Esophagus squamous epithelium (tissue), 5 donors: ENCODE results near the gene RBL1. TPM values are rescaled to one million over a fixed set of nuclear protein-coding genes. Genes with fewer than 3 reads are reported as not detected.
A peak's percentile ranks its signal among the peaks of the same experiment; 100 is the strongest.
"Not testable (repeated sequence)": the region's sequence is repeated elsewhere in the genome, so short reads cannot be mapped to it uniquely, and the experiment has no call there.

Experiments used
- DNase-seq: peaks from one replicate; lab custom pipeline; 2025; lab: John Stamatoyannopoulos, UW
- H3K27ac ChIP-seq, 4 donors: fragments of 200-600 bp; sonication (generic); one replicate each; pipeline ENCODE4 v1.5.1; 2016 to 2019; ENCODE audit warnings: mild to moderate bottlenecking in 1 of 4
- H3K27me3 ChIP-seq, 4 donors: fragments of 200-600 bp; sonication (generic); 1 replicate in 3 of 4; 2 replicates in 1 of 4; pipeline versions ENCODE4 v1.5.1 to v1.6.0; 2017 to 2021; ENCODE audit warnings: antibody characterized with exemption in 1 of 4
- H3K36me3 ChIP-seq, 3 donors: fragments of 200-600 bp; sonication (generic); one replicate each; pipeline ENCODE4 v1.5.1; 2016 to 2019
- H3K4me1 ChIP-seq, 3 donors: fragments of 200-600 bp; sonication (generic); one replicate each; pipeline ENCODE4 v1.5.1; 2017 to 2019
- H3K4me3 ChIP-seq, 4 donors: fragments of 200-600 bp; sonication (generic); 1 replicate in 3 of 4; 2 replicates in 1 of 4; pipeline ENCODE4 v1.5.1; 2016 to 2019; ENCODE audit warnings: mild to moderate bottlenecking in 2 of 4, moderate library complexity in 1 of 4
- H3K9me3 ChIP-seq, 3 donors: fragments of 200-600 bp; sonication (generic); one replicate each; pipeline ENCODE4 v1.5.1; 2016 to 2019
- POLR2A ChIP-seq, 4 donors: fragments of 450-650 bp; IDR thresholded peaks; one replicate each; pipeline ENCODE4 v1.6.1; 2017; ENCODE audit warnings: antibody characterized with exemption in 4 of 4, mild to moderate bottlenecking in 4 of 4, moderate library complexity in 3 of 4
- WGBS, 2 donors: methylation state at CpG; one replicate each; pipeline ENCODE4 v1.1.5; 2018; 5-methylcytosine and 5-hydroxymethylcytosine counted together
- intact Hi-C: fragments of 100-400 bp; cut with DNase I; formaldehyde crosslinking; loops from one replicate; pipeline ENCODE4 v1.15.0; 2022
- total RNA-seq, 4 donors: library from RNA; depleted of rRNA; stranded (reverse); fragments of >200 nt; gene quantifications; one replicate each; pipeline ENCODE4 v1.1.0, GENCODE V29; 2016
- TF ChIP-seq, protein P1 (sequence below), 6 experiments: fragments of 450-650 bp in 4 of 6; fragments of 200-600 bp in 2 of 6; sonication (generic) in 2 of 6; IDR thresholded peaks; one replicate each; pipeline ENCODE4 v1.5.1; 2016 to 2019; ENCODE audit warnings: antibody characterized with exemption in 6 of 6, mild to moderate bottlenecking in 4 of 6, moderate library complexity in 4 of 6
- donor health status: DM: yes; HTN: yes; CAD: no.

Gene RBL1
- total RNA-seq, 4 donors from 2014 or later: 9.7 to 12.8 (median 11.6) TPM

- Histone ChIP-seq H3K4me3 (no peak overlapping the region), H3K36me3 (peaks cover 0 to 87% (median 6%) of the 10 kb centered on the region in 3 donors), H3K27ac (no peak overlapping the region), H3K4me1 (no peaks in the 10 kb centered on the region), H3K9me3 (no peaks in the 10 kb centered on the region), H3K27me3 (no peaks in the 10 kb centered on the region)
- DNase-seq: no peak
- intact Hi-C loops: no loop called here
- WGBS, 2 donors: 94% methylated on average over 3 of the region's 3 CpGs
- TF ChIP-seq, protein P1, sequence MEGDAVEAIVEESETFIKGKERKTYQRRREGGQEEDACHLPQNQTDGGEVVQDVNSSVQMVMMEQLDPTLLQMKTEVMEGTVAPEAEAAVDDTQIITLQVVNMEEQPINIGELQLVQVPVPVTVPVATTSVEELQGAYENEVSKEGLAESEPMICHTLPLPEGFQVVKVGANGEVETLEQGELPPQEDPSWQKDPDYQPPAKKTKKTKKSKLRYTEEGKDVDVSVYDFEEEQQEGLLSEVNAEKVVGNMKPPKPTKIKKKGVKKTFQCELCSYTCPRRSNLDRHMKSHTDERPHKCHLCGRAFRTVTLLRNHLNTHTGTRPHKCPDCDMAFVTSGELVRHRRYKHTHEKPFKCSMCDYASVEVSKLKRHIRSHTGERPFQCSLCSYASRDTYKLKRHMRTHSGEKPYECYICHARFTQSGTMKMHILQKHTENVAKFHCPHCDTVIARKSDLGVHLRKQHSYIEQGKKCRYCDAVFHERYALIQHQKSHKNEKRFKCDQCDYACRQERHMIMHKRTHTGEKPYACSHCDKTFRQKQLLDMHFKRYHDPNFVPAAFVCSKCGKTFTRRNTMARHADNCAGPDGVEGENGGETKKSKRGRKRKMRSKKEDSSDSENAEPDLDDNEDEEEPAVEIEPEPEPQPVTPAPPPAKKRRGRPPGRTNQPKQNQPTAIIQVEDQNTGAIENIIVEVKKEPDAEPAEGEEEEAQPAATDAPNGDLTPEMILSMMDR (IDR thresholded peaks at IDR 0.05): no peak
- no peak for TF ChIP-seq POLR2A (IDR thresholded peaks at IDR 0.05)
Observed at GRCh38 chr20:37055276-37055675, 40.5 kb downstream of the RBL1 start.

GRCh38 chr20:37053230-37053950 lies 42.4 kb downstream of the RBL1 start:
- TF ChIP-seq, protein P1 (IDR thresholded peaks at IDR 0.05): no peak
- no peak for TF ChIP-seq POLR2A (IDR thresholded peaks at IDR 0.05)
- Histone ChIP-seq H3K9me3 (no peaks in the 10 kb centered on the region), H3K27ac (no peak overlapping the region), H3K36me3 (peaks cover 0 to 80% (median 6%) of the 10 kb centered on the region in 3 donors), H3K4me1 (no peaks in the 10 kb centered on the region), H3K4me3 (no peak overlapping the region), H3K27me3 (no peaks in the 10 kb centered on the region)
- WGBS, 2 donors: 85 to 90% methylated on average over 4 of the region's 4 CpGs
- no peak for DNase-seq
- intact Hi-C loops: no loop called here

GRCh38 chr20:37042986-37043972 lies 52.5 kb downstream of the RBL1 start:
- H3K36me3 ChIP-seq: peaks cover 0 to 90% (median 0%) of the 10 kb centered on the region in 3 donors
- peak overlapping the region in 1 of 4 donors; percentile 9 for H3K27ac ChIP-seq
- H3K9me3 ChIP-seq: no peaks in the 10 kb centered on the region
- H3K4me3 ChIP-seq: peak overlapping the region in 2 of 4 donors; percentile 2 to 18
- 61 to 79% methylated on average over 14 to 17 of the region's 17 CpGs for WGBS, 2 donors
- TF ChIP-seq, protein P1 (IDR thresholded peaks at IDR 0.05): no peak
- no peak for TF ChIP-seq POLR2A (IDR thresholded peaks at IDR 0.05)
- DNase-seq: no peak
- no peaks in the 10 kb centered on the region for H3K4me1 ChIP-seq
- intact Hi-C loops: no loop called here
- H3K27me3 ChIP-seq: no peaks in the 10 kb centered on the region

DNA sequence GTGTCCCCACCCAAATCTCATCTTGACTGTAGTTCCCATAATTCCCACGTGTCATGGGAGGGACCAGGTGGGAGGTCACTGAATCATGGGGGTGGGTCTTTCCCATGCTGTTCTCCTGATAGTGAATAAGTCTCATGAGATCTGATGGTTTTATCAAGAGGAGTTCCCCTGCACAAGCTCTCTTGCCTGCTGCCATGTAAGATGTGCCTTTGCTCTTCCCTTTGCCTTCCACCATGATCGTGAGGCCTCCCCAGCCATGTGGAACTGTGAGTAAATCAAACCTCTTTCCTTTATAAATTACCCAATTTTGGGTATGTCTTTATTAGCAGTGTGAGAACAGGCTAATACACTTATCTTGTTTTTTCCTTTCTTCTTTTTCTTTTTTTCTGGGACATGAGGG lies 56.4 kb downstream of the RBL1 start:
- intact Hi-C loops: not testable (repeated sequence)

GRCh38 chr20:37032077-37032476 lies 63.7 kb downstream of the RBL1 start:
- H3K27me3 ChIP-seq: no peaks in the 10 kb centered on the region
- H3K27ac ChIP-seq: no peak overlapping the region
- H3K36me3 ChIP-seq: peaks cover 0 to 90% (median 0%) of the 10 kb centered on the region in 3 donors
- H3K4me3 ChIP-seq: no peak overlapping the region
- no peak for DNase-seq
- intact Hi-C loops: no loop called here
- H3K4me1 ChIP-seq: no peaks in the 10 kb centered on the region
- H3K9me3 ChIP-seq: no peaks in the 10 kb centered on the region
- WGBS, 2 donors: 92 to 98% methylated on average over 4 of the region's 4 CpGs
- TF ChIP-seq, protein P1 (IDR thresholded peaks at IDR 0.05): no peak
- TF ChIP-seq POLR2A (IDR thresholded peaks at IDR 0.05): no peak

More for the DNA sequence above, 56.4 kb downstream of the RBL1 start:
- not testable (repeated sequence) for H3K27ac ChIP-seq, H3K4me1 ChIP-seq, DNase-seq, H3K27me3 ChIP-seq, H3K4me3 ChIP-seq, H3K9me3 ChIP-seq
- H3K36me3 ChIP-seq: peaks cover 0 to 95% (median 0%) of the 10 kb centered on the region in 3 donors
- 86 to 88% methylated on average over 2 of the region's 2 CpGs for WGBS, 2 donors
